Thyroid gland (tissue), 4 donors: ENCODE data around the gene MUC4.

ENCODE experiments used
- POLR2A ChIP-seq, 2 donors: fragments of 450-650 bp; IDR thresholded peaks; one replicate each; pipeline ENCODE4 v1.6.1; 2017; ENCODE audit warnings: antibody characterized with exemption in 2 of 2, mild to moderate bottlenecking in 2 of 2, moderate library complexity in 1 of 2
- TF ChIP-seq, protein P1 (sequence below), 6 experiments: fragments of 200-600 bp in 3 of 6; fragments of 450-650 bp in 3 of 6; sonication (generic) in 3 of 6; IDR thresholded peaks; one replicate each; pipeline ENCODE4 v1.5.1; 2016 to 2019; ENCODE audit warnings: antibody characterized with exemption in 6 of 6, mild to moderate bottlenecking in 2 of 6, inconsistent platforms in 1 of 6, moderate library complexity in 1 of 6

DNA sequence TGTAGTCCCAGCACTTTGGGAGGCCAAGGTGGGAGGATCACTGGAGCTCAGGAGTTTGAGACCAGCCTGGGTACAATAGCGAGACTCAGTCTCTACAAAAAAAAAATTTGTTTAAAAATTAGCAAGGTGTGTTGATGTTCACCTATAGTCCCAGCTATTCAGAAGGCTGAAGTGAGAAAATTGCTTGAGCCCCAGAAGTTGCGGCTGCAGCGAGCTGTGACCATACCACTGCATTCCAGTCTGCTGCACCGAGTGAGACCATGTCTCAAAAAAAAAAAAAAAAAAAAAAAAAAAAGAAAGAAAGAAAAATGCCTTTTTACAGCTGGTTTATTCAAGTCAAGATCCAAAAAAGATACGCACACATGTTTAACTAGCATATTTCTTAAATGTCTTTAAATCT lies 108.0 kb downstream of the MUC4 start:
- no peak for TF ChIP-seq POLR2A (IDR thresholded peaks at IDR 0.05)
- TF ChIP-seq, protein P1, sequence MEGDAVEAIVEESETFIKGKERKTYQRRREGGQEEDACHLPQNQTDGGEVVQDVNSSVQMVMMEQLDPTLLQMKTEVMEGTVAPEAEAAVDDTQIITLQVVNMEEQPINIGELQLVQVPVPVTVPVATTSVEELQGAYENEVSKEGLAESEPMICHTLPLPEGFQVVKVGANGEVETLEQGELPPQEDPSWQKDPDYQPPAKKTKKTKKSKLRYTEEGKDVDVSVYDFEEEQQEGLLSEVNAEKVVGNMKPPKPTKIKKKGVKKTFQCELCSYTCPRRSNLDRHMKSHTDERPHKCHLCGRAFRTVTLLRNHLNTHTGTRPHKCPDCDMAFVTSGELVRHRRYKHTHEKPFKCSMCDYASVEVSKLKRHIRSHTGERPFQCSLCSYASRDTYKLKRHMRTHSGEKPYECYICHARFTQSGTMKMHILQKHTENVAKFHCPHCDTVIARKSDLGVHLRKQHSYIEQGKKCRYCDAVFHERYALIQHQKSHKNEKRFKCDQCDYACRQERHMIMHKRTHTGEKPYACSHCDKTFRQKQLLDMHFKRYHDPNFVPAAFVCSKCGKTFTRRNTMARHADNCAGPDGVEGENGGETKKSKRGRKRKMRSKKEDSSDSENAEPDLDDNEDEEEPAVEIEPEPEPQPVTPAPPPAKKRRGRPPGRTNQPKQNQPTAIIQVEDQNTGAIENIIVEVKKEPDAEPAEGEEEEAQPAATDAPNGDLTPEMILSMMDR (IDR thresholded peaks at IDR 0.05): no peak
